Endothelial cell of umbilical vein (primary cell): ENCODE measurements around the gene B3GAT1. TPM values are rescaled to one million over a fixed set of nuclear protein-coding genes. Genes with fewer than 3 reads are reported as not detected.

Source experiments
- BruUV-seq: library from RNA; stranded (reverse); fragments of 400-500 nt; replicated peaks from 2 replicates; lab custom pipeline; 2021; lab: Mats Ljungman, UMichigan
- CTCF ChIA-PET: fragments of 300-600, 350-600 bp; sonication (Branson Sonifier 250); formaldehyde crosslinking; loops from one replicate; lab custom pipeline; 2021; ENCODE audit warnings: antibody characterized with exemption, inconsistent platforms; lab: Charles Lee
- POLR2A ChIA-PET: fragments of 300-600, 350-600 bp; sonication (Branson Sonifier 250); formaldehyde crosslinking; loops from one replicate; lab custom pipeline; 2021; ENCODE audit warnings: antibody characterized with exemption, inconsistent platforms; lab: Charles Lee
- DNase-seq: peaks from one replicate; pipeline ENCODE4 v3.0.0-alpha.2; 2011; ENCODE audit warnings: low read depth, low spot score
- FAIRE-seq: peaks from 2 replicates; lab custom pipeline; 2011; peaks lifted over from hg19 to GRCh38; lab: Jason Lieb, UNC
- H2AFZ ChIP-seq: 2 replicates; pipeline ENCODE4 v1.6.0; 2012; ENCODE audit warnings: low read depth, low read length, control low read depth, inconsistent platforms
- H3K27ac ChIP-seq: 2 replicates; pipeline ENCODE4 v1.5.1; 2011; ENCODE audit warnings: low read depth, mild to moderate bottlenecking, control low read depth, low read length, moderate library complexity; ENCODE audit not compliant: insufficient read depth
- H3K27me3 ChIP-seq, 2 experiments: 2 replicates each; pipeline versions ENCODE4 v1.6.0 to v1.6.1; 2011; ENCODE audit warnings: low read length in 2 of 2, mixed read lengths in 1 of 2; ENCODE audit not compliant: control insufficient read depth in 2 of 2, insufficient read depth in 2 of 2
- H3K36me3 ChIP-seq, 2 experiments: 2 replicates in 1 of 2; 3 replicates in 1 of 2; pipeline ENCODE4 v1.5.1; 2011; ENCODE audit warnings: low read length in 2 of 2, mild to moderate bottlenecking in 1 of 2, moderate library complexity in 1 of 2; ENCODE audit not compliant: control insufficient read depth in 2 of 2, insufficient read depth in 2 of 2; ENCODE audit errors: extremely low read depth in 1 of 2
- H3K4me1 ChIP-seq: 3 replicates; pipeline ENCODE4 v1.5.1; 2011; ENCODE audit warnings: mild to moderate bottlenecking, low read length; ENCODE audit not compliant: control insufficient read depth, insufficient read depth; ENCODE audit errors: extremely low read depth
- H3K4me2 ChIP-seq: 2 replicates; pipeline ENCODE4 v1.6.1; 2011; ENCODE audit warnings: low read length, control low read depth, mixed read lengths; ENCODE audit not compliant: insufficient read depth
- H3K4me3 ChIP-seq, 3 experiments: fragments of 200-600 bp in 1 of 3; sonication (generic), shearing (Covaris generic) in 1 of 3; replicated peaks in 1 of 3; 2 replicates each; pipeline ENCODE4 v1.5.1; 2011 to 2016; ENCODE audit warnings: control low read depth in 3 of 3, low read length in 3 of 3, mild to moderate bottlenecking in 2 of 3, inconsistent platforms in 1 of 3, low read depth in 1 of 3, moderate library complexity in 1 of 3; ENCODE audit not compliant: insufficient read depth in 1 of 3
- H3K79me2 ChIP-seq: 2 replicates; pipeline ENCODE4 v1.6.0; 2012; ENCODE audit warnings: low read length, inconsistent platforms; ENCODE audit not compliant: control insufficient read depth, insufficient read depth
- H3K9ac ChIP-seq: replicated peaks from 2 replicates; pipeline ENCODE3; 2011; ENCODE audit warnings: low read length, control low read depth; ENCODE audit not compliant: insufficient read depth; ENCODE audit errors: extremely low read depth
- H3K9me1 ChIP-seq: replicated peaks from 3 replicates; pipeline ENCODE4 v1.6.0; 2011; ENCODE audit warnings: mild to moderate bottlenecking, low read length; ENCODE audit not compliant: control insufficient read depth, insufficient read depth; ENCODE audit errors: extremely low read depth
- H3K9me3 ChIP-seq: replicated peaks from 2 replicates; pipeline ENCODE4 v1.5.1; 2012; ENCODE audit warnings: low read length, inconsistent platforms; ENCODE audit not compliant: control insufficient read depth, insufficient read depth
- H4K20me1 ChIP-seq: replicated peaks from 2 replicates; pipeline ENCODE3; 2011; ENCODE audit warnings: mild to moderate bottlenecking, low read length; ENCODE audit not compliant: control insufficient read depth, insufficient read depth; ENCODE audit errors: extremely low read depth
- EZH2 ChIP-seq: IDR thresholded peaks from 2 replicates; pipeline ENCODE4 v1.6.1; 2012; ENCODE audit warnings: borderline replicate concordance, low read depth, mild to moderate bottlenecking, moderate library complexity, low read length, inconsistent platforms; ENCODE audit not compliant: severe bottlenecking
- FOS ChIP-seq: IDR thresholded peaks from 2 replicates; pipeline ENCODE4 v1.6.1; 2011; ENCODE audit warnings: mild to moderate bottlenecking, low read length, moderate library complexity, borderline replicate concordance; ENCODE audit not compliant: insufficient read depth
- GATA2 ChIP-seq: IDR thresholded peaks from 2 replicates; pipeline ENCODE4 v1.7.0; 2011; ENCODE audit warnings: low read depth, mild to moderate bottlenecking, moderate library complexity, mixed read lengths, low read length; ENCODE audit not compliant: insufficient read length, insufficient read depth
- JUN ChIP-seq: IDR thresholded peaks from 2 replicates; pipeline ENCODE4 v1.6.1; 2011; ENCODE audit warnings: borderline replicate concordance, low read depth; ENCODE audit not compliant: insufficient read length, insufficient read depth
- MYC ChIP-seq: IDR thresholded peaks from one replicate; pipeline ENCODE4 v1.6.1; 2011; ENCODE audit warnings: mild to moderate bottlenecking, low read depth, low read length
- POLR2A ChIP-seq: IDR thresholded peaks from 2 replicates; pipeline ENCODE4 v1.6.1; 2012; ENCODE audit warnings: low read depth, mild to moderate bottlenecking, control low read depth, low read length
- POLR2AphosphoS5 ChIP-seq: IDR thresholded peaks from 2 replicates; pipeline ENCODE4 v1.6.1; 2012; ENCODE audit warnings: low read depth, mild to moderate bottlenecking, control low read depth, low read length, moderate library complexity; ENCODE audit not compliant: insufficient read depth
- dilution Hi-C: fragments of 300-500 bp; cut with MboI; formaldehyde crosslinking; loops from one replicate; pipeline ENCODE4 v1.15.0; 2019; ENCODE audit warnings: low sequenced_read_pairs; ENCODE audit not compliant: extremely low pct_ligation_motif_present
- intact Hi-C: fragments of 100-400 bp; cut with micrococcal nuclease; formaldehyde crosslinking; loops from one replicate; pipeline ENCODE4 v1.10.0; 2022
- polyA plus RNA-seq, 4 experiments: library from polyadenylated mRNA; depleted of rRNA in 3 of 4; stranded (reverse) in 3 of 4; unstranded in 1 of 4; fragments of >200 nt; gene quantifications; 2 replicates each; pipeline versions ENCODE4 v1.2.1 to v1.2.3, GENCODE V29; 2011 to 2012; ENCODE audit warnings: missing spikeins in 1 of 4
- total RNA-seq: library from RNA; stranded (reverse); gene quantifications from 2 replicates; pipeline ENCODE4 v1.2.3, GENCODE V29; 2021
- TF ChIP-seq, protein P1 (sequence below), 2 donors: IDR thresholded peaks; 1 replicate in 1 of 2; 2 replicates in 1 of 2; pipeline ENCODE4 v1.5.1; 2011; ENCODE audit warnings: low read length in 2 of 2, mild to moderate bottlenecking in 2 of 2, moderate library complexity in 2 of 2, control low read depth in 1 of 2, inconsistent platforms in 1 of 2, low read depth in 1 of 2; ENCODE audit not compliant: insufficient read depth in 1 of 2; ENCODE audit errors: extremely low read depth in 1 of 2
- TF ChIP-seq, protein P2 (sequence below): IDR thresholded peaks from 2 replicates; pipeline ENCODE4 v1.6.1; 2011; ENCODE audit not compliant: insufficient read depth, insufficient read length

Gene B3GAT1
- total and polyA plus RNA-seq, 2 donors (not counting 3 experiments of a cell fraction or from before 2014, with no cell fraction given) = 0.01 TPM; not detected in 1

DNA sequence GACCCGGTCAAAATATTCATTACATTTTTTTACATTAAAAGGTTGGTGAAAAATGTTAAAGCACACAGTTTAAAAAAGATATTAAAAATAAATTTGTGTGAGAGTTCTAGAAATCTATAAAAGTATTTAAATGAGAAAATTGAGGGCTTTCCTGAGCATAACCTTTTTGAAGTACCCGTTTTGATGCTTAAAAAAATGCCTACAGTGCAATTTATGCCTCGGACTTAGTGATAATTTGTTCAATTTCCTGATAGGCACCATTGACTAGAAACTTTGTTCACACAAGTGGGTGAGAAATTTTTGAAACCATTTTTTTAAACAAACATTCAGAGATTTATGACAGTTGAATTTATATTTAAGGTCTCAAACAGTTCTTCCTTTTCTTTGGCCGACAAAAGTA, 29.7 kb upstream of the B3GAT1 start:
- no peak overlapping the region for H2AFZ ChIP-seq
- ChIA-PET POLR2A (no interaction called here), CTCF (no interaction called here)
- DNase-seq (no peak), FAIRE-seq (no peak)
- H3K9me3 ChIP-seq = peaks cover 9% of the 10 kb centered on the region
- H3K27ac ChIP-seq = no peak overlapping the region
- TF ChIP-seq FOS (no peak), JUN (no peak), POLR2A (no peak), GATA2 (no peak)
- TF ChIP-seq, protein P1, sequence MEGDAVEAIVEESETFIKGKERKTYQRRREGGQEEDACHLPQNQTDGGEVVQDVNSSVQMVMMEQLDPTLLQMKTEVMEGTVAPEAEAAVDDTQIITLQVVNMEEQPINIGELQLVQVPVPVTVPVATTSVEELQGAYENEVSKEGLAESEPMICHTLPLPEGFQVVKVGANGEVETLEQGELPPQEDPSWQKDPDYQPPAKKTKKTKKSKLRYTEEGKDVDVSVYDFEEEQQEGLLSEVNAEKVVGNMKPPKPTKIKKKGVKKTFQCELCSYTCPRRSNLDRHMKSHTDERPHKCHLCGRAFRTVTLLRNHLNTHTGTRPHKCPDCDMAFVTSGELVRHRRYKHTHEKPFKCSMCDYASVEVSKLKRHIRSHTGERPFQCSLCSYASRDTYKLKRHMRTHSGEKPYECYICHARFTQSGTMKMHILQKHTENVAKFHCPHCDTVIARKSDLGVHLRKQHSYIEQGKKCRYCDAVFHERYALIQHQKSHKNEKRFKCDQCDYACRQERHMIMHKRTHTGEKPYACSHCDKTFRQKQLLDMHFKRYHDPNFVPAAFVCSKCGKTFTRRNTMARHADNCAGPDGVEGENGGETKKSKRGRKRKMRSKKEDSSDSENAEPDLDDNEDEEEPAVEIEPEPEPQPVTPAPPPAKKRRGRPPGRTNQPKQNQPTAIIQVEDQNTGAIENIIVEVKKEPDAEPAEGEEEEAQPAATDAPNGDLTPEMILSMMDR (IDR thresholded peaks at IDR 0.05; ENCODE audit: extremely low read depth in 1 of 2, insufficient read depth in 1 of 2, low read depth in 1 of 2, low read length in 2 of 2) = no peak
- no peaks in the 10 kb centered on the region for H3K36me3 ChIP-seq
- H3K9me1 ChIP-seq = no peaks in the 10 kb centered on the region
- H3K79me2 ChIP-seq = no peaks in the 10 kb centered on the region
- dilution Hi-C loops = no loop called here
- H3K9ac ChIP-seq = no peak overlapping the region
- no peaks in the 10 kb centered on the region for H3K4me1 ChIP-seq
- no TSS peak for BruUV-seq
- H4K20me1 ChIP-seq = no peaks in the 10 kb centered on the region
- no peak overlapping the region for H3K4me3 ChIP-seq
- no peak overlapping the region for H3K4me2 ChIP-seq
- H3K27me3 ChIP-seq = no peaks in the 10 kb centered on the region
- intact Hi-C loops = no loop called here

DNA sequence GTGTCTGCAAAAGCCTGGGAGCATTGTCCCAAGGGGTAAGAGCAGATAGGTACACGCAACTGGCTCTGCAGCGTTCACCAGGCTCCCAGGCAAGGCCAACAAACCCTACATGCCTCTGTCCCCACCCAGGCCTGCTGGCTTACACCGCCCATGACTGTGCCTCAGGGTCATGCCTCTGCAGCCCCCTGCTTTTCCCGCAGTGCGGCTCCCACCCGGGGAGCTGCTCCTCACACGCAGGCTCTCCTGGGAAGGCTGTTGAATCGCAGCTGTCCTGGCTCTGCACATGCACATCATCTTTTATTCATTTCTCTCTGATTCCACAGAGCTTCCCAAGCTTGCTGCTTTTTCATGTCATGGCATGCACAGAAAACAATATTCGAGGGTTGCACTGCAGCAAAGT, 29.2 kb upstream of the B3GAT1 start:
- CTCF ChIA-PET = no interaction called here
- no peak for FAIRE-seq
- H3K27me3 ChIP-seq = no peaks in the 10 kb centered on the region
- peaks cover 9% of the 10 kb centered on the region for H3K9me3 ChIP-seq
- H3K4me1 ChIP-seq = no peaks in the 10 kb centered on the region
- no TSS peak for BruUV-seq
- H3K4me2 ChIP-seq = no peak overlapping the region
- no peak overlapping the region for H2AFZ ChIP-seq
- H3K27ac ChIP-seq = no peak overlapping the region
- intact Hi-C loops (no loop called here), dilution Hi-C loops (no loop called here)
- H3K9ac ChIP-seq = no peak overlapping the region
- no peaks in the 10 kb centered on the region for H3K79me2 ChIP-seq
- H3K36me3 ChIP-seq = no peaks in the 10 kb centered on the region
- H3K9me1 ChIP-seq = no peaks in the 10 kb centered on the region
- no peak overlapping the region for H3K4me3 ChIP-seq
- no peaks in the 10 kb centered on the region for H4K20me1 ChIP-seq
- TF ChIP-seq EZH2 = no peak
- TF ChIP-seq FOS = no peak
- TF ChIP-seq MYC = no peak
- TF ChIP-seq, protein P2, sequence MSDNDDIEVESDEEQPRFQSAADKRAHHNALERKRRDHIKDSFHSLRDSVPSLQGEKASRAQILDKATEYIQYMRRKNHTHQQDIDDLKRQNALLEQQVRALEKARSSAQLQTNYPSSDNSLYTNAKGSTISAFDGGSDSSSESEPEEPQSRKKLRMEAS = no peak
- TF ChIP-seq, protein P1 (IDR thresholded peaks at IDR 0.05; ENCODE audit: extremely low read depth in 1 of 2, insufficient read depth in 1 of 2, low read depth in 1 of 2, low read length in 2 of 2) = no peak
- TF ChIP-seq GATA2 = no peak
- TF ChIP-seq JUN = no peak
- no peak for TF ChIP-seq POLR2A
- TF ChIP-seq POLR2AphosphoS5 = no peak
- POLR2A ChIA-PET = no interaction called here
- DNase-seq = no peak
